ENCODE measurements around the gene RCOR2.

The RCOR2 gene

GRCh38 chr11:63941901-63942300, 24.9 kb upstream of the RCOR2 start:
- Histone ChIP-seq H3K9ac (ENCODE audit: low read length) (no peak overlapping the region), H3K27me3 (ENCODE audit: control insufficient read depth in 1 of 2, insufficient read depth in 2 of 2, low read length in 2 of 2) (no peaks in the 10 kb centered on the region), H3K27ac (ENCODE audit: low read depth, low read length) (no peak overlapping the region), H3K36me3 (ENCODE audit: insufficient read depth, low read length) (peaks cover 4% of the 10 kb centered on the region), H3K4me3 (ENCODE audit: low read depth in 1 of 2, low read length in 2 of 2) (no peak overlapping the region), H3K9me3 (ENCODE audit: low read length) (no peaks in the 10 kb centered on the region), H3K4me1 (ENCODE audit: insufficient read depth, low read length) (peaks cover 22% of the 10 kb centered on the region)

- Histone ChIP-seq H3K9ac (ENCODE audit: low read length) (no peak overlapping the region), H3K36me3 (ENCODE audit: insufficient read depth, low read length) (no peaks in the 10 kb centered on the region), H3K27me3 (ENCODE audit: control insufficient read depth in 1 of 2, insufficient read depth in 2 of 2, low read length in 2 of 2) (no peaks in the 10 kb centered on the region), H3K4me3 (ENCODE audit: low read depth in 1 of 2, low read length in 2 of 2) (no peak overlapping the region), H3K9me3 (ENCODE audit: low read length) (no peaks in the 10 kb centered on the region), H3K4me1 (ENCODE audit: insufficient read depth, low read length) (peaks cover 20% of the 10 kb centered on the region), H3K27ac (ENCODE audit: low read depth, low read length) (no peak overlapping the region)
Measured at GRCh38 chr11:63940786-63941185, 23.8 kb upstream of the RCOR2 start.

DNA sequence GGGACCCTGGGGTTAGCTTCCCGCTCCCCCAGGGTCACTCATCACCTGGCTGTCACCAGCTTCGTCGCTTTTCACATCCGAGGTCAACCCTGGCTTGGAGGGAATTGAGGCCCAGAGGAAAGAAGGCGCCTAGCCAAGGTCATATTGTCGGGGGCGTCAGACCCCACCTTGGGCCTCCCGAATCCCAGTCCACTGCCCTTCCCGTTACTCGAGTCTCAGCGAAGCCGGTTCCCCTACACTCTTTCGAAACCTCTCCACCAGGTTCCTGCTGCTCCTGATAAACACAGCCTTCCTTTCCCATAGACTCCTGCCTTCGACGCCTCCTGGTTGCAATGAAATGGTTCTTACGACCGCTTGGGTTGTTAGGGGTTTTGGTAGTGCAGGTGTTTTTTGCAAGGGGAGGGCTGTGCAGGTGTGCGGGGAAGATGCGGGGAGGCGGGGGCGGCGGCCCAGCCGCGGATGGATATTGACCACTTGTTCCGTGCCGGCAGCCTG, 22.5 kb upstream of the RCOR2 start:
- Histone ChIP-seq H3K36me3 (ENCODE audit: insufficient read depth, low read length) (no peaks in the 10 kb centered on the region), H3K9me3 (ENCODE audit: low read length) (no peaks in the 10 kb centered on the region), H3K9ac (ENCODE audit: low read length) (peak overlapping the region; percentile 54), H3K27me3 (ENCODE audit: control insufficient read depth in 1 of 2, insufficient read depth in 2 of 2, low read length in 2 of 2) (no peaks in the 10 kb centered on the region), H3K4me1 (ENCODE audit: insufficient read depth, low read length) (peaks cover 7% of the 10 kb centered on the region), H3K27ac (ENCODE audit: low read depth, low read length) (peak overlapping the region; percentile 85), H3K4me3 (ENCODE audit: low read depth in 1 of 2, low read length in 2 of 2) (peak overlapping the region; percentile 38 to 84)

DNA sequence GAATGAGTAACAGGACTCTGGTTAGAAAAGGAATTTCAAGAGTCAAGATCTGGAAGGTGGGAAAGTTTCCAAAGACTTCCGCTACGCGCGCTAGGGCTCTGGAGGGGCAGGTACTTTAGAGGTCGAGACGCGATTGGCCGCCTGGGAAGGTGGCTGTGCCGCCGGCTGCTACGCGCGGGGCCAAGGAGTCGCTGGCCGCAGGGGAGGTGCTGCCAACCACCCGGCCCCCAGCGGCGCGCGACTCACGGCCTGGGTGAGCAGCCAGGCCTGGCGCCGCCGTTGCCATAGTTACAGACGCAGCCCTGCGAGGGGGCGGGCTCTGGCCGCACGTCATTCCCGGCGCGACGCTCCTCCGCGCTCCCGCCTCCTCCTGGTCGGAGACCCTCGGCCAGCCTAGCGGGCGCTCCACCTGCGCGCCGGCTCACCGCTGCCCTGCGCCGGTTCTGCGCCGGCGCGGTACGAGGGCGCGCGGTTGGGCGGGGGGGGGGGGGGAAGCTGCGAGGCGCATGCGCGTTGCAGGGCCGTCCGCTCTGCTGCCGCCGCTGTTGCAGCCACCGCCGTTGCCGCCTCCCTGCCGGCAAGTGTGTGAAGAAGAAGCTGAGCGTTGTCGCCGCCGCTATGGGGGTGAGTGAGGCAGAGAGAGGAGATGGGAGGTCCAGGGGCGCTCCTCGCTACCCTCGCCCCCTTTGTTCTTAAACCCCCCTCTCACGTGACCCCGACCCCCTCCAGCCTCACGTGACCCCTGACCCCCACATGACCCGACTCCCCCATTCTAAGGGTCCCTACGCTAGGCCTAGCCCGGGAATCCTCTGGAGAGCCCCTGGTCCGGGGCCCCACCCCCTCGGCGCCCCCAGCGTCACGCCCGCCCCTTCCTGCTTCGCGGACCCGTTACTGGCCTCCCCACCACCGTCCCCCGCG, 21.8 kb upstream of the RCOR2 start, which contains the start of gene NAA40:
TSS of gene NAA40 (plus strand) at position 524 of the 918 bp plus-strand sequence. CDS start at position 619, 95 bp downstream.
- Histone ChIP-seq H3K9ac (ENCODE audit: low read length) (peak within 1 kb of the TSS; percentile 54), H3K27me3 (ENCODE audit: control insufficient read depth in 1 of 2, insufficient read depth in 2 of 2, low read length in 2 of 2) (no peaks in the 10 kb centered on the region), H3K4me3 (ENCODE audit: low read depth in 1 of 2, low read length in 2 of 2) (peak within 1 kb of the TSS; percentile 38 to 84), H3K4me1 (ENCODE audit: insufficient read depth, low read length) (peaks cover 5% of the 10 kb centered on the region), H3K36me3 (ENCODE audit: insufficient read depth, low read length) (no peaks in the 10 kb centered on the region), H3K9me3 (ENCODE audit: low read length) (no peaks in the 10 kb centered on the region), H3K27ac (ENCODE audit: low read depth, low read length) (peak within 1 kb of the TSS; percentile 85)

GRCh38 chr11:63937713-63938478, 20.9 kb upstream of the RCOR2 start:
- Histone ChIP-seq H3K36me3 (ENCODE audit: insufficient read depth, low read length) (no peaks in the 10 kb centered on the region), H3K4me3 (ENCODE audit: low read depth in 1 of 2, low read length in 2 of 2) (peak overlapping the region; percentile 38 to 66), H3K9ac (ENCODE audit: low read length) (no peak overlapping the region), H3K27ac (ENCODE audit: low read depth, low read length) (peak overlapping the region; percentile 44), H3K27me3 (ENCODE audit: control insufficient read depth in 1 of 2, insufficient read depth in 2 of 2, low read length in 2 of 2) (no peaks in the 10 kb centered on the region), H3K4me1 (ENCODE audit: insufficient read depth, low read length) (peaks cover 5% of the 10 kb centered on the region), H3K9me3 (ENCODE audit: low read length) (no peaks in the 10 kb centered on the region)

GRCh38 chr11:63933459-63933858, 16.5 kb upstream of the RCOR2 start:
- Histone ChIP-seq H3K36me3 (ENCODE audit: insufficient read depth, low read length) (no peaks in the 10 kb centered on the region), H3K27ac (ENCODE audit: low read depth, low read length) (no peak overlapping the region), H3K4me1 (ENCODE audit: insufficient read depth, low read length) (peaks cover 5% of the 10 kb centered on the region), H3K9ac (ENCODE audit: low read length) (no peak overlapping the region), H3K27me3 (ENCODE audit: control insufficient read depth in 1 of 2, insufficient read depth in 2 of 2, low read length in 2 of 2) (no peaks in the 10 kb centered on the region), H3K9me3 (ENCODE audit: low read length) (no peaks in the 10 kb centered on the region), H3K4me3 (ENCODE audit: low read depth in 1 of 2, low read length in 2 of 2) (no peak overlapping the region)

DNA sequence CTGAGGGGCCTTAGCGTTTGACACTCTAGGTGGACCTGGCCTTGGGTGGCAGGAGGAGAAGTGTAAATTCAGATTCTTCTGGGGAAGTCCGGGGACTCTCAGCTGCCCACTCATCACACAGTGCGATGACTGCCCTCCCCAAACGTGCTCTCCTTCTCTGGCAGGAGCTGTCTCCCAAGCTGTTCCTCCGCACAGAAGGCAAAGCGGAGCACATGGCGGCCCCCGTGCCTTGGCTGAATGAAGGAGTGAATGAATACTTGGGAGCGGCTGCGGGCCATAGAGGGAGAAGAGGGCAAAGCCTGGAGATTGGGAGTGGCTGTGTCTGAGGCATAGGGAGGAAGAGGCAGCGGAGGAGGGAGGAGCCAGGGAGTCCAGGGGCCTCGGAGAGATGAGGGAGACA, 14.9 kb upstream of the RCOR2 start:
- H3K9ac ChIP-seq (ENCODE audit: low read length), result no peak overlapping the region
- H3K27ac ChIP-seq (ENCODE audit: low read depth, low read length), result no peak overlapping the region
- no peaks in the 10 kb centered on the region for H3K4me1 ChIP-seq (ENCODE audit: insufficient read depth, low read length)
- H3K36me3 ChIP-seq (ENCODE audit: insufficient read depth, low read length), result no peaks in the 10 kb centered on the region
- no peaks in the 10 kb centered on the region for H3K9me3 ChIP-seq (ENCODE audit: low read length)
- H3K4me3 ChIP-seq (ENCODE audit: low read depth in 1 of 2, low read length in 2 of 2), result no peak overlapping the region
- no peaks in the 10 kb centered on the region for H3K27me3 ChIP-seq (ENCODE audit: control insufficient read depth in 1 of 2, insufficient read depth in 2 of 2, low read length in 2 of 2)

DNA sequence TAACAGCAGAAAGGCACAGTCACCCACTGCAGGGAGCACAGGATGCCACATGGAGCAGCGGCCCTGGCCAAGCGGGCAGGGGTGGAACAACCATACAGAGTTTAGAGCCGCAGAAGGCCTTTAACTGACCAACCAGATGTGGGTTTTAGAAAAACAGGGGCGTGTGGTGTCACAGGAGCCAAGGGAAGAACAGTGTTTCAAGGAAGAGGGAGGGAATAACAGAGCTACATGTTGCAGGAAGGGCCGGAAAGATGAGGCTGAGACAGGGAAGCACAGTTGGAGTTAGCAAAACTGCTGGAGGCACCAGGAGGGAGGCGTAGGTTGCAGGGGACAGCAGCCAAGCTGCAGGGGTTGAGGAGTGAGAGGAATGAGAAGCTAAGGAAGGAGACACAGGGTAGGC, 14.1 kb upstream of the RCOR2 start:
- no peak overlapping the region for H3K27ac ChIP-seq (ENCODE audit: low read depth, low read length)
- H3K9ac ChIP-seq (ENCODE audit: low read length), result no peak overlapping the region
- no peak overlapping the region for H3K4me3 ChIP-seq (ENCODE audit: low read depth in 1 of 2, low read length in 2 of 2)
- H3K9me3 ChIP-seq (ENCODE audit: low read length), result no peaks in the 10 kb centered on the region
- no peaks in the 10 kb centered on the region for H3K36me3 ChIP-seq (ENCODE audit: insufficient read depth, low read length)
- H3K27me3 ChIP-seq (ENCODE audit: control insufficient read depth in 1 of 2, insufficient read depth in 2 of 2, low read length in 2 of 2), result no peaks in the 10 kb centered on the region
- H3K4me1 ChIP-seq (ENCODE audit: insufficient read depth, low read length), result no peaks in the 10 kb centered on the region

- no peaks in the 10 kb centered on the region for H3K36me3 ChIP-seq (ENCODE audit: insufficient read depth, low read length)
- H3K9ac ChIP-seq (ENCODE audit: low read length), result no peak overlapping the region
- H3K4me3 ChIP-seq (ENCODE audit: low read depth in 1 of 2, low read length in 2 of 2), result no peak overlapping the region
- no peaks in the 10 kb centered on the region for H3K4me1 ChIP-seq (ENCODE audit: insufficient read depth, low read length)
- H3K27ac ChIP-seq (ENCODE audit: low read depth, low read length), result no peak overlapping the region
- H3K9me3 ChIP-seq (ENCODE audit: low read length), result no peaks in the 10 kb centered on the region
- no peaks in the 10 kb centered on the region for H3K27me3 ChIP-seq (ENCODE audit: control insufficient read depth in 1 of 2, insufficient read depth in 2 of 2, low read length in 2 of 2)
Measured at GRCh38 chr11:63929616-63930015, 12.7 kb upstream of the RCOR2 start.

DNA sequence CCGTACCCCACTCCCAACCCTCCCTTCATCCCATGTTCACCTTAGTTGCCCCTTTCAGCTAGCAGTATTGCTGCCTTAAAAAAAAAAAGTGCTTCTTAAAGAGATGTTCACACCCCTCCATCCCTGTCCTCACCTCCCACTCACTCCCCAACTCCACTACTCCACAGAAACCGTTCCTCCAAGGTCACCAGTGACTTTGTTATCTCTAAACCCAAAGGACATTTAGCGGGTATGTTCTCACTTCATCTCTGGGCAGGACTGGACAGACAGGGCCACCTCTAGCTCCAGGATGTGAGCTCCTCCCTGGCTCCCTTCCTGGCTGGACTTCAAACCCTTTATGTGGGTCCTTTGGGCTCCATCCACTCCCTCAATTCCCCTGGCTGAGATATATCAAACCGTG, 6.4 kb upstream of the RCOR2 start:
- Histone ChIP-seq H3K9ac (ENCODE audit: low read length) (no peak overlapping the region), H3K4me3 (ENCODE audit: low read depth in 1 of 2, low read length in 2 of 2) (no peak overlapping the region), H3K27me3 (ENCODE audit: control insufficient read depth in 1 of 2, insufficient read depth in 2 of 2, low read length in 2 of 2) (no peaks in the 10 kb centered on the region), H3K9me3 (ENCODE audit: low read length) (no peaks in the 10 kb centered on the region), H3K4me1 (ENCODE audit: insufficient read depth, low read length) (peaks cover 22% of the 10 kb centered on the region), H3K27ac (ENCODE audit: low read depth, low read length) (no peak overlapping the region), H3K36me3 (ENCODE audit: insufficient read depth, low read length) (no peaks in the 10 kb centered on the region)

GRCh38 chr11:63922673-63923192, 5.8 kb upstream of the RCOR2 start:
- no peaks in the 10 kb centered on the region for H3K9me3 ChIP-seq (ENCODE audit: low read length)
- no peak overlapping the region for H3K4me3 ChIP-seq (ENCODE audit: low read depth in 1 of 2, low read length in 2 of 2)
- no peak overlapping the region for H3K9ac ChIP-seq (ENCODE audit: low read length)
- peaks cover 25% of the 10 kb centered on the region for H3K4me1 ChIP-seq (ENCODE audit: insufficient read depth, low read length)
- no peak overlapping the region for H3K27ac ChIP-seq (ENCODE audit: low read depth, low read length)
- H3K27me3 ChIP-seq (ENCODE audit: control insufficient read depth in 1 of 2, insufficient read depth in 2 of 2, low read length in 2 of 2), result no peaks in the 10 kb centered on the region
- H3K36me3 ChIP-seq (ENCODE audit: insufficient read depth, low read length), result no peaks in the 10 kb centered on the region

Measured in muscle layer of colon (tissue), 2 donors.